Activated CD4-positive, alpha-beta T cell treated with anti-CD3 and anti-CD28 coated beads, Interleukin-2, amount 50 U/mL, for 16 hours (primary cell): ENCODE data around the gene LRP1.
"Not testable (repeated sequence)": the region's sequence is repeated elsewhere in the genome, so short reads cannot be mapped to it uniquely, and the experiment has no call there.

ENCODE experiments used
- DNase-seq: peaks from one replicate; pipeline ENCODE4 v3.0.0-alpha.2; 2020

LRP1 gene

GRCh38 chr12:57112492-57113294 lies 15.6 kb upstream of the LRP1 start:
- DNase-seq: no peak

- DNase-seq: no peak
Measured at GRCh38 chr12:57116580-57117281, 11.6 kb upstream of the LRP1 start.

- DNase-seq: no peak
Measured at GRCh38 chr12:57118711-57119271, 9.5 kb upstream of the LRP1 start.

- no peak for DNase-seq
Measured at GRCh38 chr12:57119294-57120085, 8.8 kb upstream of the LRP1 start.

GRCh38 chr12:57120718-57121117 lies 7.6 kb upstream of the LRP1 start:
- DNase-seq: not testable (repeated sequence)

- no peak for DNase-seq
Measured at GRCh38 chr12:57123813-57124212, 4.5 kb upstream of the LRP1 start.

GRCh38 chr12:57124261-57124877 lies 3.9 kb upstream of the LRP1 start:
- DNase-seq: peak; percentile 83

GRCh38 chr12:57126061-57126460 lies 2.2 kb upstream of the LRP1 start:
- no peak for DNase-seq

- DNase-seq: no peak
Measured at GRCh38 chr12:57126561-57126960, 1.7 kb upstream of the LRP1 start.

- peak; percentile 13 for DNase-seq
Measured at GRCh38 chr12:57127101-57127725, 1.1 kb upstream of the LRP1 start.

- no peak for DNase-seq
Measured at GRCh38 chr12:57128519-57129247, 400 bp downstream of the LRP1 start.

GRCh38 chr12:57129321-57129842 lies 1.1 kb downstream of the LRP1 start:
- DNase-seq: no peak

- no peak for DNase-seq
Measured at GRCh38 chr12:57129889-57130288, 1.6 kb downstream of the LRP1 start.

- no peak for DNase-seq
Measured at GRCh38 chr12:57130941-57131340, 2.7 kb downstream of the LRP1 start.

- DNase-seq: no peak
Measured at GRCh38 chr12:57131896-57132744, 3.8 kb downstream of the LRP1 start.

GRCh38 chr12:57133013-57133569 lies 4.8 kb downstream of the LRP1 start:
- DNase-seq: no peak

GRCh38 chr12:57133916-57134315 lies 5.6 kb downstream of the LRP1 start:
- DNase-seq: no peak

- no peak for DNase-seq
Measured at GRCh38 chr12:57134949-57135348, 6.7 kb downstream of the LRP1 start.

- DNase-seq: no peak
Measured at GRCh38 chr12:57135527-57136326, 7.4 kb downstream of the LRP1 start.
